HepG2 (cell line): ENCODE data around the gene CD28. TPM values are rescaled to one million over a fixed set of nuclear protein-coding genes. Genes with fewer than 3 reads are reported as not detected.

Source experiments
- CBX2 ChIP-seq, 2 experiments: fragments of 200-600 bp in 1 of 2; sonication (generic); formaldehyde crosslinking in 1 of 2; IDR thresholded peaks; 2 replicates each; pipeline versions ENCODE4 v1.7.0 to v1.8.1; 2018 to 2022; ENCODE audit warnings: low read depth in 2 of 2, low read length in 1 of 2, mild to moderate bottlenecking in 1 of 2, missing genetic modification reagents in 1 of 2
- ERF ChIP-seq: IDR thresholded peaks from 2 replicates; pipeline ENCODE4 v1.6.1; 2018; ENCODE audit warnings: missing biosample characterization, missing genetic modification reagents
- FOXA3 ChIP-seq: IDR thresholded peaks from 2 replicates; pipeline ENCODE4 v1.6.1; 2016; ENCODE audit warnings: missing genetic modification reagents, missing compliant biosample characterization
- FOXJ3 ChIP-seq: sonication (generic); formaldehyde crosslinking; IDR thresholded peaks from 2 replicates; pipeline ENCODE4 v1.4.0; 2020; ENCODE audit warnings: missing genetic modification reagents, mild to moderate bottlenecking, borderline replicate concordance
- HNF4A ChIP-seq: sonication (generic); formaldehyde crosslinking; IDR thresholded peaks from 2 replicates; pipeline ENCODE4 v1.4.0; 2020; ENCODE audit warnings: missing genetic modification reagents
- POGZ ChIP-seq: sonication (generic); formaldehyde crosslinking; IDR thresholded peaks from 2 replicates; pipeline ENCODE4 v1.4.0; 2020; ENCODE audit warnings: mild to moderate bottlenecking, missing genetic modification reagents
- POLR2G ChIP-seq: fragments of 200-400 bp; formaldehyde crosslinking; IDR thresholded peaks from 2 replicates; pipeline ENCODE4 v1.6.1; 2018; ENCODE audit warnings: mild to moderate bottlenecking, low read depth, low read length, moderate library complexity
- RBFOX2 ChIP-seq: fragments of 200-400 bp; formaldehyde crosslinking; IDR thresholded peaks from 2 replicates; pipeline ENCODE4 v1.6.1; 2017; ENCODE audit warnings: low read depth, mild to moderate bottlenecking, low read length
- SMAD9 ChIP-seq: sonication (generic); formaldehyde crosslinking; IDR thresholded peaks from 2 replicates; pipeline ENCODE4 v1.5.1; 2020; ENCODE audit warnings: mild to moderate bottlenecking, missing genetic modification reagents
- ZKSCAN8 ChIP-seq: IDR thresholded peaks from 2 replicates; pipeline ENCODE4 v1.6.1; 2016; ENCODE audit warnings: borderline replicate concordance, missing genetic modification reagents, missing compliant biosample characterization
- polyA plus RNA-seq, 8 experiments: library from polyadenylated mRNA; depleted of rRNA in 3 of 8; stranded (reverse) in 7 of 8; unstranded in 1 of 8; fragments of >200 nt; fragmentation: Illumina TruSeq in 4 of 8; extraction: Trizol in 4 of 8; gene quantifications; 2 replicates each; pipeline versions ENCODE4 v1.2.1 to v1.2.3, GENCODE V29; 2011 to 2016; ENCODE audit warnings: low read depth in 4 of 8, missing spikeins in 1 of 8, mixed read lengths in 1 of 8; ENCODE audit not compliant: insufficient read depth in 1 of 8
- total RNA-seq, 5 experiments: library from RNA; depleted of rRNA; stranded (reverse); fragments of >200 nt; fragmentation: Illumina TruSeq; extraction: Trizol; gene quantifications; 2 replicates each; pipeline ENCODE4 v1.2.3, GENCODE V29; 2016; ENCODE audit warnings: low read depth in 1 of 5
- TF ChIP-seq, protein P1 (sequence below): sonication (generic); formaldehyde crosslinking; IDR thresholded peaks from 2 replicates; pipeline ENCODE4 v1.5.0; 2020; ENCODE audit warnings: missing genetic modification reagents
- TF ChIP-seq, protein P2 (sequence below), 2 experiments: fragments of 450-650 bp in 1 of 2; sonication (generic) in 1 of 2; formaldehyde crosslinking in 1 of 2; IDR thresholded peaks; 2 replicates each; pipeline versions ENCODE4 v1.6.1 to v1.8.0; 2016 to 2022; ENCODE audit warnings: antibody characterized with exemption in 1 of 2, mild to moderate bottlenecking in 1 of 2, missing genetic modification reagents in 1 of 2
- TF ChIP-seq, protein P3 (sequence below): sonication (generic); formaldehyde crosslinking; IDR thresholded peaks from 2 replicates; pipeline ENCODE4 v1.4.0; 2020; ENCODE audit warnings: missing genetic modification reagents

Gene CD28
- total and polyA plus RNA-seq, 2 of the 13 experiments (the other 11 are each of a cell fraction or from before 2014, with no cell fraction given) = not detected

DNA sequence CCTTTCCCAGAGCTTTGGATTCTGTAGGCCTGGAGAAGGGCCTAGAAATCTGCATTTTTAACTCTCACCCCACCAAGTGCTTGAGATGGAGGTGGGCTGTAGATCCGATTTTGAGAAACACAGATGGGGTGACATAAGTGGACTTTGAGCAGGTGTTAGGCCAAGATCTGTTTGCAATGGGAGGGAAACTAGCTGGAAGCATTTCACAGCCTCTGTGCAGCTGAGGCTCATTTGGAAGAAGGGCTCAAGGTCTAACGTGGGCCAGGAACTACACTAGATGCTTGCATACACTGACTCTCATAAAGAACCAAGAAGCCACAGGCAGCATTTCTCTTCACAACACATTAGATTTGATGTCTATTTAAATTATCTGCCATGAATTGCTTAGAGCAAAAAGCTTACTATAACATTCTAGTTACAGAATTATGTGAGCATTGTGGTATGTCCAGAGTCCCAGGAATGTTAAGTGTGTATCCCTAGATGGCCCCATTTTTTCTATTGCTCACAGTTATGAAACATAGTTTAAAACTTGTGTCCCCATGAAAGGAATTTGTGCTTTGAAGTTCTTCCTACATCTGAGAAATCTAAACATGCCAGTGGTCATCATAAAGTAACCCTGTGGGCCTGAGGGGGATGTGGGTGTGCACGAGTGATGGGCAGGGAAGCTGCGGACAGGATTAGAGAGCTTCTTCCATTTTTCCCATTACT lies 77.2 kb downstream of the CD28 start (continued):
- TF ChIP-seq HNF4A (CRISPR knock-in tag) (peak; percentile 98), ERF (CRISPR knock-in tag) (peak; percentile 55), CBX2 (IDR thresholded peaks at IDR 0.05; ENCODE audit: low read depth, low read length) (no peak), CBX2 (CRISPR knock-in tag; IDR thresholded peaks at IDR 0.05; ENCODE audit: low read depth) (peak; percentile 91; the same call in 1 of the 2 replicates), ZKSCAN8 (CRISPR knock-in tag) (peak; percentile 81; the same call in 1 of the 2 replicates), POGZ (CRISPR knock-in tag) (peak; percentile 91), POLR2G (peak; percentile 67), RBFOX2 (peak; percentile 45), FOXJ3 (CRISPR knock-in tag) (peak; percentile 80), SMAD9 (CRISPR knock-in tag) (no peak), FOXA3 (CRISPR knock-in tag) (peak; percentile 76)
- TF ChIP-seq, protein P1, sequence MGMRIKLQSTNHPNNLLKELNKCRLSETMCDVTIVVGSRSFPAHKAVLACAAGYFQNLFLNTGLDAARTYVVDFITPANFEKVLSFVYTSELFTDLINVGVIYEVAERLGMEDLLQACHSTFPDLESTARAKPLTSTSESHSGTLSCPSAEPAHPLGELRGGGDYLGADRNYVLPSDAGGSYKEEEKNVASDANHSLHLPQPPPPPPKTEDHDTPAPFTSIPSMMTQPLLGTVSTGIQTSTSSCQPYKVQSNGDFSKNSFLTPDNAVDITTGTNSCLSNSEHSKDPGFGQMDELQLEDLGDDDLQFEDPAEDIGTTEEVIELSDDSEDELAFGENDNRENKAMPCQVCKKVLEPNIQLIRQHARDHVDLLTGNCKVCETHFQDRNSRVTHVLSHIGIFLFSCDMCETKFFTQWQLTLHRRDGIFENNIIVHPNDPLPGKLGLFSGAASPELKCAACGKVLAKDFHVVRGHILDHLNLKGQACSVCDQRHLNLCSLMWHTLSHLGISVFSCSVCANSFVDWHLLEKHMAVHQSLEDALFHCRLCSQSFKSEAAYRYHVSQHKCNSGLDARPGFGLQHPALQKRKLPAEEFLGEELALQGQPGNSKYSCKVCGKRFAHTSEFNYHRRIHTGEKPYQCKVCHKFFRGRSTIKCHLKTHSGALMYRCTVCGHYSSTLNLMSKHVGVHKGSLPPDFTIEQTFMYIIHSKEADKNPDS (CRISPR knock-in tag) = no peak
- TF ChIP-seq, protein P2, sequence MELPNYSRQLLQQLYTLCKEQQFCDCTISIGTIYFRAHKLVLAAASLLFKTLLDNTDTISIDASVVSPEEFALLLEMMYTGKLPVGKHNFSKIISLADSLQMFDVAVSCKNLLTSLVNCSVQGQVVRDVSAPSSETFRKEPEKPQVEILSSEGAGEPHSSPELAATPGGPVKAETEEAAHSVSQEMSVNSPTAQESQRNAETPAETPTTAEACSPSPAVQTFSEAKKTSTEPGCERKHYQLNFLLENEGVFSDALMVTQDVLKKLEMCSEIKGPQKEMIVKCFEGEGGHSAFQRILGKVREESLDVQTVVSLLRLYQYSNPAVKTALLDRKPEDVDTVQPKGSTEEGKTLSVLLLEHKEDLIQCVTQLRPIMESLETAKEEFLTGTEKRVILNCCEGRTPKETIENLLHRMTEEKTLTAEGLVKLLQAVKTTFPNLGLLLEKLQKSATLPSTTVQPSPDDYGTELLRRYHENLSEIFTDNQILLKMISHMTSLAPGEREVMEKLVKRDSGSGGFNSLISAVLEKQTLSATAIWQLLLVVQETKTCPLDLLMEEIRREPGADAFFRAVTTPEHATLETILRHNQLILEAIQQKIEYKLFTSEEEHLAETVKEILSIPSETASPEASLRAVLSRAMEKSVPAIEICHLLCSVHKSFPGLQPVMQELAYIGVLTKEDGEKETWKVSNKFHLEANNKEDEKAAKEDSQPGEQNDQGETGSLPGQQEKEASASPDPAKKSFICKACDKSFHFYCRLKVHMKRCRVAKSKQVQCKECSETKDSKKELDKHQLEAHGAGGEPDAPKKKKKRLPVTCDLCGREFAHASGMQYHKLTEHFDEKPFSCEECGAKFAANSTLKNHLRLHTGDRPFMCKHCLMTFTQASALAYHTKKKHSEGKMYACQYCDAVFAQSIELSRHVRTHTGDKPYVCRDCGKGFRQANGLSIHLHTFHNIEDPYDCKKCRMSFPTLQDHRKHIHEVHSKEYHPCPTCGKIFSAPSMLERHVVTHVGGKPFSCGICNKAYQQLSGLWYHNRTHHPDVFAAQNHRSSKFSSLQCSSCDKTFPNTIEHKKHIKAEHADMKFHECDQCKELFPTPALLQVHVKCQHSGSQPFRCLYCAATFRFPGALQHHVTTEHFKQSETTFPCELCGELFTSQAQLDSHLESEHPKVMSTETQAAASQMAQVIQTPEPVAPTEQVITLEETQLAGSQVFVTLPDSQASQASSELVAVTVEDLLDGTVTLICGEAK (IDR thresholded peaks at IDR 0.05) = no peak
- TF ChIP-seq, protein P2 (CRISPR knock-in tag; IDR thresholded peaks at IDR 0.05) = no peak; the same call in 1 of the 2 replicates
- TF ChIP-seq, protein P3, sequence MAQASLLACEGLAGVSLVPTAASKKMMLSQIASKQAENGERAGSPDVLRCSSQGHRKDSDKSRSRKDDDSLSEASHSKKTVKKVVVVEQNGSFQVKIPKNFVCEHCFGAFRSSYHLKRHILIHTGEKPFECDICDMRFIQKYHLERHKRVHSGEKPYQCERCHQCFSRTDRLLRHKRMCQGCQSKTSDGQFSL (CRISPR knock-in tag) = no peak
